ENCODE data around the gene TOMM40. TPM values are rescaled to one million over a fixed set of nuclear protein-coding genes. Genes with fewer than 3 reads are reported as not detected.

TOMM40 gene
- total RNA-seq, 4 donors from 2014 or later = 32.6 to 45.7 (median 37.5) TPM

DNA sequence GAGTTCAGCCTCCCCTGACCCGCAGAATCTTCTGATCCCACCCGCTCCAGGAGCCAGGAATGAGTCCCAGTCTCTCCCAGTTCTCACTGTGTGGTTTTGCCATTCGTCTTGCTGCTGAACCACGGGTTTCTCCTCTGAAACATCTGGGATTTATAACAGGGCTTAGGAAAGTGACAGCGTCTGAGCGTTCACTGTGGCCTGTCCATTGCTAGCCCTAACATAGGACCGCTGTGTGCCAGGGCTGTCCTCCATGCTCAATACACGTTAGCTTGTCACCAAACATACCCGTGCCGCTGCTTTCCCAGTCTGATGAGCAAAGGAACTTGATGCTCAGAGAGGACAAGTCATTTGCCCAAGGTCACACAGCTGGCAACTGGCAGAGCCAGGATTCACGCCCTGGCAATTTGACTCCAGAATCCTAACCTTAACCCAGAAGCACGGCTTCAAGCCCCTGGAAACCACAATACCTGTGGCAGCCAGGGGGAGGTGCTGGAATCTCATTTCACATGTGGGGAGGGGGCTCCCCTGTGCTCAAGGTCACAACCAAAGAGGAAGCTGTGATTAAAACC is 13.5 kb downstream of the TOMM40 start:
- TF ChIP-seq, protein P1, sequence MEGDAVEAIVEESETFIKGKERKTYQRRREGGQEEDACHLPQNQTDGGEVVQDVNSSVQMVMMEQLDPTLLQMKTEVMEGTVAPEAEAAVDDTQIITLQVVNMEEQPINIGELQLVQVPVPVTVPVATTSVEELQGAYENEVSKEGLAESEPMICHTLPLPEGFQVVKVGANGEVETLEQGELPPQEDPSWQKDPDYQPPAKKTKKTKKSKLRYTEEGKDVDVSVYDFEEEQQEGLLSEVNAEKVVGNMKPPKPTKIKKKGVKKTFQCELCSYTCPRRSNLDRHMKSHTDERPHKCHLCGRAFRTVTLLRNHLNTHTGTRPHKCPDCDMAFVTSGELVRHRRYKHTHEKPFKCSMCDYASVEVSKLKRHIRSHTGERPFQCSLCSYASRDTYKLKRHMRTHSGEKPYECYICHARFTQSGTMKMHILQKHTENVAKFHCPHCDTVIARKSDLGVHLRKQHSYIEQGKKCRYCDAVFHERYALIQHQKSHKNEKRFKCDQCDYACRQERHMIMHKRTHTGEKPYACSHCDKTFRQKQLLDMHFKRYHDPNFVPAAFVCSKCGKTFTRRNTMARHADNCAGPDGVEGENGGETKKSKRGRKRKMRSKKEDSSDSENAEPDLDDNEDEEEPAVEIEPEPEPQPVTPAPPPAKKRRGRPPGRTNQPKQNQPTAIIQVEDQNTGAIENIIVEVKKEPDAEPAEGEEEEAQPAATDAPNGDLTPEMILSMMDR (IDR thresholded peaks at IDR 0.05) = no peak
- no peak for TF ChIP-seq POLR2A (IDR thresholded peaks at IDR 0.05)

DNA sequence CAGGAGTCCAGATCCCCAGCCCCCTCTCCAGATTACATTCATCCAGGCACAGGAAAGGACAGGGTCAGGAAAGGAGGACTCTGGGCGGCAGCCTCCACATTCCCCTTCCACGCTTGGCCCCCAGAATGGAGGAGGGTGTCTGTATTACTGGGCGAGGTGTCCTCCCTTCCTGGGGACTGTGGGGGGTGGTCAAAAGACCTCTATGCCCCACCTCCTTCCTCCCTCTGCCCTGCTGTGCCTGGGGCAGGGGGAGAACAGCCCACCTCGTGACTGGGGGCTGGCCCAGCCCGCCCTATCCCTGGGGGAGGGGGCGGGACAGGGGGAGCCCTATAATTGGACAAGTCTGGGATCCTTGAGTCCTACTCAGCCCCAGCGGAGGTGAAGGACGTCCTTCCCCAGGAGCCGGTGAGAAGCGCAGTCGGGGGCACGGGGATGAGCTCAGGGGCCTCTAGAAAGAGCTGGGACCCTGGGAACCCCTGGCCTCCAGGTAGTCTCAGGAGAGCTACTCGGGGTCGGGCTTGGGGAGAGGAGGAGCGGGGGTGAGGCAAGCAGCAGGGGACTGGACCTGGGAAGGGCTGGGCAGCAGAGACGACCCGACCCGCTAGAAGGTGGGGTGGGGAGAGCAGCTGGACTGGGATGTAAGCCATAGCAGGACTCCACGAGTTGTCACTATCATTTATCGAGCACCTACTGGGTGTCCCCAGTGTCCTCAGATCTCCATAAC is 14.5 kb downstream of the TOMM40 start, which contains the start of gene APOE:
Gene APOE (plus strand): TSS at position 360 of the 724 bp plus-strand sequence. CDS start 829 bp downstream, outside the sequence.
- H3K36me3 ChIP-seq = peaks cover 0 to 21% (median 0%) of the 10 kb centered on the region in 3 donors
- H3K27me3 ChIP-seq = peaks cover 0 to 7% of the 10 kb centered on the region in 2 donors
- peak within 1 kb of the TSS in 3 of 4 donors; percentile 30 to 42 (median 38) for H3K27ac ChIP-seq
- H3K4me3 ChIP-seq = peak within 1 kb of the TSS; percentile 16 to 48 (median 30)
- H3K4me1 ChIP-seq = peaks cover 0 to 19% (median 0%) of the 10 kb centered on the region in 4 donors
- TF ChIP-seq, protein P1 (IDR thresholded peaks at IDR 0.05) = no peak
- no peak for TF ChIP-seq POLR2A (IDR thresholded peaks at IDR 0.05)
- no peaks in the 10 kb centered on the region for H3K9me3 ChIP-seq
- no peak for DNase-seq

More for the DNA sequence above, 13.5 kb downstream of the TOMM40 start:
- Histone ChIP-seq H3K4me3 (no peak overlapping the region), H3K27ac (no peak overlapping the region), H3K9me3 (no peaks in the 10 kb centered on the region), H3K36me3 (peaks cover 0 to 28% (median 0%) of the 10 kb centered on the region in 3 donors), H3K4me1 (peaks cover 0 to 19% (median 0%) of the 10 kb centered on the region in 4 donors), H3K27me3 (peaks cover 0 to 7% of the 10 kb centered on the region in 2 donors)
- DNase-seq = no peak

DNA sequence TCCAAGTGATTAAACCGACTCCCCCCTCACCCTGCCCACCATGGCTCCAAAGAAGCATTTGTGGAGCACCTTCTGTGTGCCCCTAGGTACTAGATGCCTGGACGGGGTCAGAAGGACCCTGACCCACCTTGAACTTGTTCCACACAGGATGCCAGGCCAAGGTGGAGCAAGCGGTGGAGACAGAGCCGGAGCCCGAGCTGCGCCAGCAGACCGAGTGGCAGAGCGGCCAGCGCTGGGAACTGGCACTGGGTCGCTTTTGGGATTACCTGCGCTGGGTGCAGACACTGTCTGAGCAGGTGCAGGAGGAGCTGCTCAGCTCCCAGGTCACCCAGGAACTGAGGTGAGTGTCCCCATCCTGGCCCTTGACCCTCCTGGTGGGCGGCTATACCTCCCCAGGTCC is 16.6 kb downstream of the TOMM40 start:
- DNase-seq = no peak
- Histone ChIP-seq H3K4me1 (peaks cover 0 to 27% (median 0%) of the 10 kb centered on the region in 4 donors), H3K27ac (no peak overlapping the region), H3K9me3 (no peaks in the 10 kb centered on the region), H3K36me3 (peaks cover 0 to 6% (median 0%) of the 10 kb centered on the region in 3 donors), H3K27me3 (peaks cover 0 to 7% of the 10 kb centered on the region in 2 donors), H3K4me3 (no peak overlapping the region)
- TF ChIP-seq, protein P1 (IDR thresholded peaks at IDR 0.05) = no peak
- TF ChIP-seq POLR2A (IDR thresholded peaks at IDR 0.05) = no peak

DNA sequence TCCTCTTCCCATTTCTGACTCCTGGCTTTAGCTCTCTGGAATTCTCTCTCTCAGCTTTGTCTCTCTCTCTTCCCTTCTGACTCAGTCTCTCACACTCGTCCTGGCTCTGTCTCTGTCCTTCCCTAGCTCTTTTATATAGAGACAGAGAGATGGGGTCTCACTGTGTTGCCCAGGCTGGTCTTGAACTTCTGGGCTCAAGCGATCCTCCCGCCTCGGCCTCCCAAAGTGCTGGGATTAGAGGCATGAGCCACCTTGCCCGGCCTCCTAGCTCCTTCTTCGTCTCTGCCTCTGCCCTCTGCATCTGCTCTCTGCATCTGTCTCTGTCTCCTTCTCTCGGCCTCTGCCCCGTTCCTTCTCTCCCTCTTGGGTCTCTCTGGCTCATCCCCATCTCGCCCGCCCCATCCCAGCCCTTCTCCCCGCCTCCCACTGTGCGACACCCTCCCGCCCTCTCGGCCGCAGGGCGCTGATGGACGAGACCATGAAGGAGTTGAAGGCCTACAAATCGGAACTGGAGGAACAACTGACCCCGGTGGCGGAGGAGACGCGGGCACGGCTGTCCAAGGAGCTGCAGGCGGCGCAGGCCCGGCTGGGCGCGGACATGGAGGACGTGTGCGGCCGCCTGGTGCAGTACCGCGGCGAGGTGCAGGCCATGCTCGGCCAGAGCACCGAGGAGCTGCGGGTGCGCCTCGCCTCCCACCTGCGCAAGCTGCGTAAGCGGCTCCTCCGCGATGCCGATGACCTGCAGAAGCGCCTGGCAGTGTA is 17.2 kb downstream of the TOMM40 start:
- peaks cover 0 to 27% (median 0%) of the 10 kb centered on the region in 4 donors for H3K4me1 ChIP-seq
- DNase-seq = no peak
- no peak overlapping the region for H3K4me3 ChIP-seq
- H3K27me3 ChIP-seq = peaks cover 0 to 7% of the 10 kb centered on the region in 2 donors
- peaks cover 0 to under 1% (median 0%) of the 10 kb centered on the region in 3 donors for H3K36me3 ChIP-seq
- TF ChIP-seq POLR2A (IDR thresholded peaks at IDR 0.05) = no peak
- TF ChIP-seq, protein P1 (IDR thresholded peaks at IDR 0.05) = no peak
- H3K27ac ChIP-seq = no peak overlapping the region
- no peaks in the 10 kb centered on the region for H3K9me3 ChIP-seq

DNA sequence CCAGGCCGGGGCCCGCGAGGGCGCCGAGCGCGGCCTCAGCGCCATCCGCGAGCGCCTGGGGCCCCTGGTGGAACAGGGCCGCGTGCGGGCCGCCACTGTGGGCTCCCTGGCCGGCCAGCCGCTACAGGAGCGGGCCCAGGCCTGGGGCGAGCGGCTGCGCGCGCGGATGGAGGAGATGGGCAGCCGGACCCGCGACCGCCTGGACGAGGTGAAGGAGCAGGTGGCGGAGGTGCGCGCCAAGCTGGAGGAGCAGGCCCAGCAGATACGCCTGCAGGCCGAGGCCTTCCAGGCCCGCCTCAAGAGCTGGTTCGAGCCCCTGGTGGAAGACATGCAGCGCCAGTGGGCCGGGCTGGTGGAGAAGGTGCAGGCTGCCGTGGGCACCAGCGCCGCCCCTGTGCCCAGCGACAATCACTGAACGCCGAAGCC is 17.8 kb downstream of the TOMM40 start:
- Histone ChIP-seq H3K4me1 (peaks cover 0 to 24% (median 0%) of the 10 kb centered on the region in 4 donors), H3K27me3 (peaks cover 0 to 7% of the 10 kb centered on the region in 2 donors), H3K27ac (no peak overlapping the region), H3K9me3 (no peaks in the 10 kb centered on the region), H3K4me3 (no peak overlapping the region), H3K36me3 (no peaks in the 10 kb centered on the region)
- TF ChIP-seq, protein P1 (IDR thresholded peaks at IDR 0.05) = no peak
- TF ChIP-seq POLR2A (IDR thresholded peaks at IDR 0.05) = no peak
- DNase-seq = no peak

Data from Peyer's patch (tissue), 4 donors.